Stimulated activated CD8-positive, alpha-beta memory T cell treated with anti-CD3 and anti-CD28 coated beads, Interleukin-7, amount 100 ng/mL, for 24 hours (primary cell): ENCODE results near the gene PCBP3.

Experiments used
- DNase-seq: peaks from one replicate; pipeline ENCODE4 v3.0.0-alpha.2; 2020; ENCODE audit warnings: low read depth

The PCBP3 gene

DNA sequence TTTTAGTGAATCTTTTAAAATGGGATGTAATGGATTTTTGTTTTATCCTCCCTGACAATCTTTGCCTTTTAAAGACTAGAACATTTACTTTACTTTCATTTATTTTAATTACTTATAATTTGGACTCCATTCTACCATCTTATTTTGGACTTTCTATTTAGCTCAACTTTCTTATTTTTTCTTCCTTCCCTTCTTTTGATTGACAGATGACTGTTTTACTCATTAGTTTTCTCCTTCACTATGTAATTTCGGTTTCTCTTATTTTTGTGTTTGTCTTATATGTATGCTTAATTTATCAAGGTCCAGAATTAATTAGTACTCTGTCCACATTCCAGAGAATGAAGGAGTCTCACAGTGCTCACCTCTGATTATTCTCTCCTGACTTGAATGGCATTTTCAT, 109.9 kb downstream of the PCBP3 start:
- no peak for DNase-seq

DNA sequence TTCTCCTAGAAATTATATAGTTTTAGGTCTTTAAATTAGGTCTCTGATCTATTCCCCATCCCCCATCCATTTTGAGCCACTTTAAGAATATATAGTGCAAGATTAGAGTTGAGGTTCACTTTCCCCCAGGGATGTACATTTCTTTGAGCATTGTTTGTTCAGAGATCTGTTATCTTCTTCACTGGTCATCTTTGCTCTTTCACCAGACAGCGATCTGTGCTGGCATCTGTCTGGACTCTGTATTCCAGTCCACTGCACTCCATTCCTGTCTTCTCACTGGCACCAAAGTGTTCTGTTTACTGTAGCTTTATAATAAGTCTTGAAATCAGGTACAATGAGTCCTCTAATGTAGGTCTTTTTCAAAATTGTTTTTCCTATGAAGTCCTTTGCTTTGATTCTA, 112.5 kb downstream of the PCBP3 start:
- no peak for DNase-seq

DNA sequence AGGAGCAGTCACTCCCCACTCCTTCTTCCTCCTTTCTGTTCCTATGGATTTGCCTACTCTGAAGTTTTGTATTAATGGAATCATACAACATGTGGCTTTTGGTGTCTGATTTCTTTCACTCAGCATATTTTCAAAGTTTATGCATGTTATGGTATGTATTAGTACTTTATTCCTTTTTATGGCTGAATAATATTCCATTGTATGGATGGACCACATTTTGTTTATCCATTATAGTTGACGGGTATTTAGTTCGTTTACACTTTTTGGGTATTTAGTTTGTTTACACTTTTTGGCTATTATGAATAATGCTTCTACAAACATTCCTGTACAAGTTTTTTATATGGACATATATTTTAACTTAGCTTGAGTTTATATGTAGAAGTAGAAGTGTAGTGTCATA, 113.1 kb downstream of the PCBP3 start:
- no peak for DNase-seq

DNA sequence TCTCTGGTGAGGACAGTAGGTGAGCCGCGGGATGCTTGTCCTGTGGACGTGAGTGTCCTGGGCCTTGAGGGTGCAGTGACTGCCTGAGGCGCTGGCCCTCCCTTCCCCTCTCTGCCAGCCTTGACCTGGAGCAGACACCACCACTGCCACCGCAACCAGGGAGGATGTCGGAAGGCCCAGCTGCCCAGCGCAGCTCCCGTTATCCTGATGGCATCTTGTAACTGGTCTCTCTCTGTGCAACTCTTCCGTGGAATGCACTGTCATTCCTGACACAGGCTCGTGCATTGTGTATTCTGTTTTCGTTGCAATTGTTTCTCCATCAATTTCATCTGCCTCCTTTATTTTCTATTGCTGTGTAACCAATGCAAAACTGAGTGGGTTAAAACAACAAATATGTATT, 118.2 kb downstream of the PCBP3 start:
- DNase-seq: no peak

DNA sequence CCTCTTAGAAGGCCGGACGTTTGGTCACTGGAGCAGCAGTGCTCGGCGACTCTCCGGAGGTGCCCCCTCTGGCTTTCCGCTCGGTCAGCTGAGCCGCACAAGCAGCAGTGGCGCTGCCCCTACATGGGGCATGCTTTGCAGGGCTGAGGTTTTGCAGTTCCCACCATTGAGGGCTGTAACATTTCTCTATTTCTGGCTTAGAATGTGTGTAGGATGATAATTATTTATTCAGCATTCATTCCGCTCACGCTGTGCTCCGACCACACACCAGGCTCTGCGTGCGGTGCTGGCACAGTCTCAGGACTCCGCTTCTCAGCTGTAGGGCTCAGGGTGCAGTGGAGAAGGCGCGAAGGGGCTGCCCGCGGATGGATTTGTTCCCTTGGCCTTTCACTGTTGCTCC, 119.5 kb downstream of the PCBP3 start:
- no peak for DNase-seq

DNA sequence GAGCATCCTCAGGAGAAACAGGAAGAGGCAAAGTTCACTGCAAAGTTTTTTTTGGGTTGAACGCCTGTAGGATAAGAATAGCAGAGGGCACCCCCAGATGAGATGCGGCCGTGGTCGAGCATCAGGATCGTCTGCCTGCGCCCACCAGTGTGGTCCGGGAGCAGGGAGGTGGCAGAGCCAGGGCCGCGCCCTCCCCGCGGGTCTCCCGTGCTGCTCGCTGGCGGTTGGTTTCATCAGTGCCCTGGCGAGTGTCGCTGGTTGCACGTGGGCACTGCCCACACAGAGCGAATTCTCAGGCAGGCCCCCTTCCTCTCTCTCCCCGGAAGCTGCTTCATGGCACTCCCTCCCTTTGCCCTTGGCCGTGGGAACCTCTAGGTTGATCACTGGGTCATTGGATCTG, 120.0 kb downstream of the PCBP3 start:
- DNase-seq: no peak

DNA sequence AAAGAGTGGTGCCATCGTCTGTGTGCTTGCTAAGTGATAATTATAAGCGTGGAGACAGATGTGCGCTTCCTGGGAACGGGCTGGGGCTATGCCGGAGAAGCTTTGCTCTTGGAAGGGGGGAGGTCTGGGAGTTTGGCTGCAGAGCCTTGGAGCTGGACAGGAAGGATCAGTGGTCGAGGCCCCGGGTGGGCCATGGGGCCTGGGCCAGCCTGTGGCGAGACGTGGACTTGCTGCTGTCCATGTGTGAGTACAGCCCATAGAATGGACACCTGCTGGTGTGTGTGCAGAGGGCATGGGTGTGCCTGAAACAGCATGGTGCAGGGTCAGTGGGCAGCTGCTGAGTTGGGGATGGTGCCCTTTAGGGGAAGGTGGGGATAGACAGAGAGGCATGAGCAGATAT, 121.3 kb downstream of the PCBP3 start:
- DNase-seq: no peak

DNA sequence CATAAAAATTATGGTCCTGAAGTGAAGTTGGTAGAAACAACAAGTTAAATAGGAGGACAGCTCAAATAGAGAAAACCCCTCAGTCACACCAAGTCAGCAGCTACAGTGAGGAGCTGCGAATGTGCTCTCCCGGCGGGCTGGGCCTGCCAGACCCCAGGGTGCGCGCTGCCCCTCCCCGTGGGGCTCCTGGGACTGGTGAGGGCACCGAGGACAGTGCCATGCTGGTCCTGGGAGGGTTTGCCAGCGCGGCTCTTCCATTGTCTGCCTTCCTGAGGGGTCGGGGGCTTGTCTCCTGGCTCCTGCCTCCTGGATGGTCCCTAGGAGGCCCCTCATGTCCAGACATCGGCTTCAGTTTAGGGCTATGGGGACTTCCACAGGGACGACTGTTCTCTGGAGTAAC, 121.8 kb downstream of the PCBP3 start:
- DNase-seq: no peak

DNA sequence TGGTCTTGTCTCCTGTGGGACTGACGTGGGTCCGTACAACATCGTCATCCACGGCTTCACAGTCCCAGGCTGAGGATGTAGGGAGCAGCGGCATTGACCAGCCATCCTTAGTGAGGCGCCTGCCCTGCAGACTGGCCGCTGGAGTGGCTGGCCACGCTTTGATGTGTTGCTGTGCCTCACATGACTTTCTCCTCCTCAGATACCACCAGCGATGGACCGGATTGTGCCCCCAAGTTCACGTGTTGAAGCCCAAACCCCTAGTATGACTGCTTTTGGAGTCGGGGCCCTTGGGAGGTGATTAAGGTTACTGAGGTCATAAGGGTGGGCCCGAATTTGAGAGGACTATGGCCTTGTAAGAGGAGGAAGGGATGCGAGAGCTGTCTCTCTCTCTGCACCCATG, 122.5 kb downstream of the PCBP3 start:
- no peak for DNase-seq

DNA sequence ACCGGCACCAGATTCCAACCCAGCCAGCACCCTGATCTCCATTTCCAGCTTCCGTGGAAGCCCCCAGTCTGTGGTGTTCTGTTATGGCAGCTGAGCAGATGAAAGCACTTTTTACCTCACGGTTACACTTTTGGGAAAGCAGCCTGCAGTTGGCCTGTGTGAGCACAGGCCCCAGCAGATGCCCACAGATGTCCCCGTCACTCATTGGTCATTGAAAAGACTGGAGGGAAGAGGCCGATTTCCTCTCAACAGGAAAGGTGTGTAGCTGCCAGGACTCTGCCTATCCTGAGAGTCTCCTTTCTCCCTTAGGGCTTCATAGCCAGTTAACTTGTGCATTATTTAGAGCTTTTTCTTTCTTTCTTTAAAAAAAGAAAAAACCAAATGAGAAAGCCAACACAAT, 123.0 kb downstream of the PCBP3 start:
- DNase-seq: no peak

DNA sequence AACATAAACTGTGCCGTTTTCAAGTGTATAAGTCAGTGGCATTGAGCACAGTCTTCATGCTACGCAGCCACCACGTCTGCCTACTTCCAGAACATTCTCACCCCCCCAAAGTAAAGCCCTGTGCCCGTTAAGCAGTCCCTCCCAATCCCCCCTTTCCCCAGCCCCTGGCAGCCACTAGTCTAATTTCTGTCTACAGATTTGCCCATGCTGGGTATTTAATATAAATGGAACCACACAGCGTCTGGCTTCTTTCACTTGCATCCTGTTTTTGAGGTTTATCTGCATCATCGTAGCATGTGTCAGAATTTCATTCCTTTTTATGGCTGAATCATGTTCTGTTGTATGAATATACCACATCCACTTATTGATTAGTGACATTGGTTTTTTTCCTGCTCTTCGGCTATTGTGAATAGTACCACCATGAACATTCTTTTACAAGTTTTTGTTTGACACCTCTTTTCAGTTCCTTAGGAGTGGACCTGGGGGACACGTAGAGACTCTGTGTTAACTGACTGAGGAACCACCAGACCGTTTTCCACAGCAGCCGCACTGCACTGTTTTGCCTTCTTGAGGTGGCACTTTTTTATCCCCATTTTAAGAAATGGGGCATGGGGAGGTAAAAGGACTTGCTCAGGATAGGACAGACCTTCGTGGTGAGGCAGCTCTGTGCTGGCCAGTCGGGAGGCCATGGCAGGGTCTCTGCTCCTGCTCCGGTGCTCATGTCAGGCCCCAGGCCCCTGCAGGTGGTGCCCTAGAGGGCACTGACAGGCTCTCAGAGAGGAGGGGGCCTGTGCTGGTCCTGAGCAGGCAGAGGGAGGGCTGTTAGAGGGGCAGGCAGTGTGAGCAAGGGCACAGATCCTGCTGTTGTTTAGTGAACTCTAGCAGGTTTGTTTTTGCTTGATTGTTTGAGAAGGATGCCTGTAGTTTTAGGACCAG, 123.8 kb downstream of the PCBP3 start:
- no peak for DNase-seq

DNA sequence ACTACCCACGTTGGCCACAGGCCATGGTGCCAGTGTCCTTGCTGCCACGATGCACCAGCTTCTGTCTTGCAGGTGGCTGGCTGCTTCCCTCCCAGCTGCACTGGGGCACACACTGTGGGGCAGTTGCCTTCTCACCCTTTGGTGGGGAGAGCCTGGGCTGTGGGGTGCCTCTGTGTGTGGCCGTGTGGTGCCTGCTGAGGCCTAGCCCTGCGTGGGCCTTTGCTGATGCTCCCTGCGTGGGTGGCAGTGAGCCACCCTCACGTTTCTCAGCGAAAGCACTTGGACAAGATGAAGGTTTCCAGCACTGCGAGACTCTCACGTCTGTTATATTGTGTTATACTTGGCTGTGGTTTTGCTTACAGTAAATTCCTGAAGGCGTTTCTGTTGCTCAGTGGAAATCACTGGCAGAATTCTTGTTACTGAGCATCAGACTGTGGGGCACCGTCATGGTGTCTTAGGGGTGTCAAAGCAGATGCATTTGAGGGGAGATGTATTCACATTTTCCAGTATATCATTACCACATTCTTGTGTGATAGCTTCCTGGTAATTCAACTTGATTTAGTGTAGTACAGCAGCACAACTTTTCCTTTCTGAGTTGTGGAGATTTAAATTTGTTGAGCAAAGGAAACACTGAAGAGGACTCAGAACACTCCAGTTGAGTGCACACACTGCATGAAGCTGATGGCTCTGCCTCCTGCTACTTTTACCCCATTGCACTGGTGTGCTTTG, 124.7 kb downstream of the PCBP3 start:
- DNase-seq: no peak

DNA sequence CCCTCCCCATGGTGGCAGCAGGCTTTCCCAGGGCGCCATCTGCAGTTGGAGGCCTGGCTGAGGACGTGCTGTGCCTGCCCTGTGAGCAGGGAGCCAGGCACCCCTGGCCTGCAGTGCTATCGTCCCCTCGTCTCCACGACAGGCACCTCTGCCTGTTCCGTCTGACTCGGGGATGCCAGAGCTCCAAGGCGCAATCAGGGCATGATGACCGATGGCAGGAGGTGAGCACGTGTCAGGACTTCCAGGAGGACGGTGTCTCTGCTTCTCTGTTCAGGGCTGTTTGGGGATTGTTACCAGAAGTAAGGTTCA, 125.2 kb downstream of the PCBP3 start:
- no peak for DNase-seq

DNA sequence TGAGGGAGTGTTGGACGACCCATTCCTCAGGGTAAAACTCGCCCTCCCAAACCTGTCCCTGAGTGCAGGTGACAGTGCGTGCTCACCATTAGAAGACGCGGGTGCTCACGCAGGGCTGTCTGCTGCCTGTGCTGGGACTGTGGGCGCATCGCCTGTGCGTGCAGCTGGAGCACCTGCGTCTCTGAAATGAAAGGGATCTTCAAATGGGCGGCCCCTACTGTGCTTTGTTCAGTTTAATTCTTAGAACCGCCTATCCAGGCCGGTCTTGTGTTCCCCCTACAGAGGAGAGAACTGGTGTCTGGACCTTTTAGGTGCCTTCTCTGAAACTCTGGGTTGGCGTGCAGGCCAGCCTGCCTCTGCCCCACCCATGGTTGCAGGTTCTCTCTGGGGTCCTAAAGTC, 125.8 kb downstream of the PCBP3 start:
- DNase-seq: no peak

DNA sequence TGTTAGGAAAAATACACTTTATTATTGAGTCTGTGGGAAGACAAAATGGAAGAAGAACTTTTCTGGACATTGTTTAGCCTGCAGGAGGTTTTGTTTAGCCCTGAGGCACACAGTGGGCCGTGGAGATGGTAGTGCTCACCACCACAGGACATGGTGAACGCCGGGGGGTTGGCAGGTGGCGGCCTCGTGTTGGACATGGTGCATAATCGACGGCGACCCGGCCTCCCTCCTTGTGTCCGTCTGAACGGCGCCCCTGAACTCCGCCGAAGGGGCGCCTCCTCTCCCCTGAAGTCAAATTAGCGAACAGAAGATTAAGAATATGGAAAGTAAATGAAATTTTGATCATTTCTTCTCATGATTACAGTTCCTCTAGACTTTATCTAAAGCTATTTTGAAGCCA, 126.4 kb downstream of the PCBP3 start:
- no peak for DNase-seq

DNA sequence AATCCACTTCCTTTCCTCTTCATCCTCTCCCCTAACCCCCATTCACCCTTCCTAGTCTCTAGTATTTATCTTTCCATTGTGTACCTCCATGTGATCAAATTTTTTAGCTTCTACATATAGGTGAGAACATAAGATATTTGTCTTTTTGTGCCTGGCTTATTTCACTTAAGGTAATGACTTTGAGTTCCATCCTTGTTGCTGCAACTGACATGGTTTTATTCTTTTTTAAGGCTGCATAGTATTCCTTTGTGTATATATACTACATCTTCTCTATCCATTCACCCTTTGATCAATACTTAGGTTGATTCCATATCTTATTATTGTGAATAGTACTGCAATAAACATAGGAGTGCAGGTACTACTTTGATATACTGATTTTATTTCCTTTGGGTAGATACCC, 128.7 kb downstream of the PCBP3 start:
- no peak for DNase-seq

DNA sequence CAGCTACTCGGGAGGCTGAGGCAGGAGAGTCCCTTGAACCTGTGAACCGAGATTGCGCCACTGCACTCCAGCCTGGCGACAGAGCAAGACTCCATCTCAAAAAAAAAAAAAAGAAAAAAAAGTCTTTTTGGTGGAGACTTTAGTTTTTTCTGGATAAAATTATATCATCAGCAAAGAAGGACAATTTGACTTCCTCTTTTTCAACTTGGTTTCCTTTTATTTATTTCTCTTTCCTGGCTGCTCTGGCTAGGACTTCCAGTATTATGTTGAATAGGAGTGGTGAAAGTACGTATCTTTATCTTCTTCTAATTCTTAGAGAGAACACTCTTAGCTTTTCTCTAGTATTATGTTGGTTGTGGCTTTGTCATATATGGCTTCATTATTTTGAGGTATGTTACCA, 130.8 kb downstream of the PCBP3 start:
- no peak for DNase-seq

DNA sequence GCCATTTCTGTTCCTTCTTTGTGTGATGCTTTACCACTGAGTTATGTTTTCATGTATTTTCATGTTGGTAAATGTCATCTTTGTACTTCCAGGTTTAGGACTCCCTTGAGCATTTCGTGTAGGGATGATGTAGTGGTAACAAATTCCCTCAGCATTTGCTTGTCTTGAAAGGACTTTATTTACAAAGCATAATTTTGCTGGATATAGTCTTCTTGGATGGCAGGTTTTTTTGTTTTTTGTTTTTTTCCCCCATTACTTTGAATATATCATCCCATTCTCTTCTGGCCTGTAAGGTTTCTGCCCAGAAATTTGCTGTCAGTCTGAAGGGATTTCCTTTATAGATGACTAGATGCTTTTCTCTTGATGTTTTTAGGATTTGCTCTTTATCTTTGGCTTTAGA, 133.4 kb downstream of the PCBP3 start:
- no peak for DNase-seq

DNA sequence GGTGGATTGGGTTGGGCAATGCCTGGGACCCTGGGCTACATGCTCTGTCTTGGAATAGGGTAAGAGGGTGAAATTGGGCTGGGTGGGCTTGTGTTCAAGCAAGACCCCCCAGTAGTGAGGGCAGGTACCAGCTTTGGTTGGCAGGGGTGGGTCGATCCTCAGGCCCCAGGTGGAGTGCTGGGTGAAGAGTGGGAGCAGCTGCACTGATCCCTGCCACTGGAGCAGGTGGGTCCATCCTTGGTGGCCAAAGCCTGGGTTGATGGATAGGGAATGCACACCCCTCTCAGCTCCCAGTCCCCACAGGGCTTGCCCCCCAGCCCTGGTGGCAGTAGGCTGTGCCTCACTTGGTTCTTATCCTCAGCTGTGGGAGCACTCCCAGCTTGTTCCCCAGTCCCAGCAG, 135.2 kb downstream of the PCBP3 start:
- DNase-seq: no peak

DNA sequence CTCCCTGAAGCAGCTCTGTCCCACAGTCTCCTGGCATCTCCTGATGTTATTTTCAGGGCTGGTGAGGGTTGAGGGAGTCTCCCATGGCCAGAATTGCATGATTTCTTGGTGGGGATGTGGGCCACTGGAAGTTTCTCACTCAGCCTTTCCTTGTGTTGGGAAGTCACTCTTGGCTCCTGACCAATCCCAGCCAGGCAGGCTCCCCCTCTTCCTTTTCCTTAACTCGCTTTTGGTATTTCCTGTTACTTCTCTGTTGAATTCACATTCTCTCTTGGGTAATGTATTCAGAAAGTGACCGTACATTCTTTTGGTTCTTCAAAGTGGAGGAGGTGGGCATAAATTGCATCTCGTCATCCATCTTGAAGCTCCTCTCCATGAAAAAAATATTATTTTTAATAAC, 135.7 kb downstream of the PCBP3 start:
- DNase-seq: no peak

DNA sequence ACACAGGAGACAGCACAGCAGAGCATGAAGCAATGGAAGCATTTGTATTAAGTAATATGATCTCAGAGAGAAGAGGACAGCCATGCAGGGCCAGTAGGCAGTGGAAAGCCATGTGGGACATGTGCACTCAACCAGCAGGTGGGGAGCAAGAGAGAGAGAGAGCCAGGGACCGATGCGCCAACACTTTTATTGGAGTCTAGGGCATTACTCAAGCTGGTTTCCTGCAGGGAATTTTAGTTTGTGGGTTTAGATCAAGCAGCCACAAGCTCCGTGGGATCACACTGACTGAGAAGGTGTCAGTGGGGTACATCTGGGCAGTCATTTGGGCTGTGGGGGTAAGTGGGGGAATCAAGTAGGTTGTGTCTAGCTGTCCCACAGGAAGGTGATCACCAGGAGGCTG, 137.1 kb downstream of the PCBP3 start:
- DNase-seq: no peak

DNA sequence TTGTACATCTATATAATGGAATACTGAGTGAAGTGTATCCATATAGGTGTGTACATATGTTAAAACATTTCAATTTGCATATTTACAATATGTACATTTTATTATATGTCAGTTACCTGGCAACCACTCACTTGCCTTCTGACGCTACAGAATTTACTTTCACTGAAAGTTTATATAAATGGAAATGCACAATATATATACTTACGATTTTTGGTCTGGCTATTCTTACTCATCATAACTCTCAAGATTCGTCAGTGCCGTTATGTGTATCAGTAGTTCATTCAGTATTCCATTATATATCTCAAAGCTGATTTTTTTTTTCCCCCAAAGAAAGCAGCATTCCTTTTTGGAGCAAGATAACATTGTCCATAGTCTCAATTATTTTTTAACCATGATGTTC, 138.2 kb downstream of the PCBP3 start:
- DNase-seq: no peak

DNA sequence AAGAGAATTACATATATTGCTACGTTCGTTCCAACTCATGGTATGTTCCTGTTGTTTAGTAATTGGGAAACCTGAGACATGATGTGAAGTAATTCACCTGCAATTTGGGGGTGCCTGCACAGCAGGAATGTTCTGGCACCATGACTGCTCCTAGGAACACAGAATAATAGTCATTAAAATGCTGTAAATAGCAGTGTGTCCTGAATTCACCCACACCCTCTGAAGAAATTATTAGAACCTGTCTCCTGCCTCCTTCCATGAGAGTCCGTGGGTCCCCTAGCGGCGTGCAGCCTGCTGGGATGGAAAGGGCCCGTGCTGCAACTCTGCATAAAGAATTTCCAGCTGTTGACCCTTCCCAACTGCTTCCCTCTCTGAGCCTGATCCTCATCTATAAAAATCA, 143.1 kb downstream of the PCBP3 start:
- DNase-seq: no peak

DNA sequence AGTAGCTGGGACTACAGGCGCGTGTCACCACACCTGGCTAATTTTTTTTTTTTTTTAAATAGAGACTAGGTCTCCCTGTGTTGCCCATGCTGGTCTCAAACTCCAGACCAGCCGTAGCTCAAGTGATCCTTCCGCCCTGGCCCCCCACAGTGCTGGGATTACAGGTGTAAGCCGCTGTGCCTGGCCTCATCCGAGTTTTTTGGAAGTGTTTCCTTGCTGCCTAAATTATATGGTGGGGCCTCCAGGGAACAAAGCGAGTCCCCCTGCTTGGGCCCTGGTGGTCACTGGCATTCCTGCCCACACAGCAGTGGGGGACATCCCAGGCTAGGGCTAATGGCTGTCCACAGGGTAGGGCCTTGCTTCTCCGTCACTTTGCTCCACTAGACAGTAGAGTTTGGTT, 143.8 kb downstream of the PCBP3 start:
- no peak for DNase-seq
